Stimulated activated CD4-positive, alpha-beta T cell treated with anti-CD3 and anti-CD28 coated beads, Interleukin-2, amount 100 ng/mL, for 4 hours (primary cell): ENCODE data around the gene RIMKLA.

Source experiments
- DNase-seq: peaks from one replicate; pipeline ENCODE4 v3.0.0-alpha.2; 2020; ENCODE audit warnings: low read depth

Gene RIMKLA

GRCh38 chr1:42430286-42431135 is 49.9 kb downstream of the RIMKLA start:
- DNase-seq = no peak

- DNase-seq = no peak
Observed at GRCh38 chr1:42431514-42431913, 50.9 kb downstream of the RIMKLA start.

- no peak for DNase-seq
Observed at GRCh38 chr1:42432714-42433113, 52.1 kb downstream of the RIMKLA start.

- DNase-seq = no peak
Observed at GRCh38 chr1:42433369-42433768, 52.8 kb downstream of the RIMKLA start.

- no peak for DNase-seq
Observed at GRCh38 chr1:42434340-42434739, 53.7 kb downstream of the RIMKLA start.

GRCh38 chr1:42439940-42440339 is 59.3 kb downstream of the RIMKLA start:
- no peak for DNase-seq

GRCh38 chr1:42442662-42443061 is 62.1 kb downstream of the RIMKLA start:
- DNase-seq = no peak

- no peak for DNase-seq
Observed at GRCh38 chr1:42449256-42449655, 68.7 kb downstream of the RIMKLA start.

- DNase-seq = no peak
Observed at GRCh38 chr1:42450061-42450460, 69.5 kb downstream of the RIMKLA start.

- DNase-seq = no peak
Observed at GRCh38 chr1:42453386-42453785, 72.8 kb downstream of the RIMKLA start.

- DNase-seq = no peak
Observed at GRCh38 chr1:42454403-42454802, 73.8 kb downstream of the RIMKLA start.

GRCh38 chr1:42456010-42456753 is 75.6 kb downstream of the RIMKLA start, which contains the start of the genes PPCS and ZMYND12:
Gene PPCS (plus strand): TSS chr1:42456543. CDS start chr1:42456566, 23 bp downstream.
Gene ZMYND12 (minus strand): TSS chr1:42456022. CDS start chr1:42455997, 25 bp downstream.
- peak; percentile 90 for DNase-seq

- peak; percentile 36 for DNase-seq
Observed at GRCh38 chr1:42456754-42457089, 76.1 kb downstream of the RIMKLA start.

GRCh38 chr1:42461196-42461595 is 80.6 kb downstream of the RIMKLA start:
- no peak for DNase-seq

GRCh38 chr1:42462828-42463763 is 82.5 kb downstream of the RIMKLA start, which contains the start of gene CCDC30:
Gene CCDC30 (plus strand): TSS chr1:42463286. CDS start chr1:42480552, 17,266 bp downstream.
- peak; percentile 94 for DNase-seq

GRCh38 chr1:42463921-42464320 is 83.3 kb downstream of the RIMKLA start:
- DNase-seq = no peak

- DNase-seq = no peak
Observed at GRCh38 chr1:42466030-42466429, 85.4 kb downstream of the RIMKLA start.

GRCh38 chr1:42469727-42470126 is 89.1 kb downstream of the RIMKLA start:
- no peak for DNase-seq
